GM10847 (cell line): ENCODE data around the gene P2RX5.

Experiments
- POLR2A ChIP-seq: IDR thresholded peaks from 2 replicates; pipeline ENCODE4 v1.6.1; 2011; ENCODE audit not compliant: insufficient read length; ENCODE audit errors: extremely low read depth

The P2RX5 gene

GRCh38 chr17:3647769-3648555 is 48.0 kb downstream of the P2RX5 start:
- TF ChIP-seq POLR2A = no peak

GRCh38 chr17:3647251-3647650 is 48.7 kb downstream of the P2RX5 start:
- TF ChIP-seq POLR2A = no peak

GRCh38 chr17:3645310-3645709 is 50.6 kb downstream of the P2RX5 start:
- no peak for TF ChIP-seq POLR2A

GRCh38 chr17:3643889-3644349 is 52.0 kb downstream of the P2RX5 start:
- TF ChIP-seq POLR2A = no peak

GRCh38 chr17:3641717-3642486 is 54.1 kb downstream of the P2RX5 start:
- TF ChIP-seq POLR2A = no peak

GRCh38 chr17:3641014-3641413 is 54.9 kb downstream of the P2RX5 start:
- TF ChIP-seq POLR2A = no peak

- TF ChIP-seq POLR2A = no peak
These were observed 55.9 kb downstream of the P2RX5 start for GRCh38 chr17:3639981-3640596.

GRCh38 chr17:3636908-3637373 is 59.0 kb downstream of the P2RX5 start:
- TF ChIP-seq POLR2A = no peak

GRCh38 chr17:3636154-3636907 is 59.6 kb downstream of the P2RX5 start, which contains the start of the genes CTNS and SHPK:
Gene CTNS (plus strand): TSS chr17:3636760. CDS start chr17:3640207, 3,447 bp downstream.
Gene SHPK (minus strand): TSS chr17:3636250. CDS start chr17:3636219, 31 bp downstream.
- TF ChIP-seq POLR2A = peak; percentile 78

- no peak for TF ChIP-seq POLR2A
These were observed 60.3 kb downstream of the P2RX5 start for GRCh38 chr17:3635474-3636153.

GRCh38 chr17:3632287-3632686 is 63.7 kb downstream of the P2RX5 start:
- TF ChIP-seq POLR2A = no peak

- no peak for TF ChIP-seq POLR2A
These were observed 65.2 kb downstream of the P2RX5 start for GRCh38 chr17:3630781-3631180.

GRCh38 chr17:3627769-3628167 is 68.2 kb downstream of the P2RX5 start:
- no peak for TF ChIP-seq POLR2A

- no peak for TF ChIP-seq POLR2A
These were observed 68.9 kb downstream of the P2RX5 start for GRCh38 chr17:3626831-3627768.
